Activated T-helper 1 cell treated with anti-CD3 and anti-CD28 coated beads, Interleukin-12 subunit alpha, Interleukin-12 subunit beta, Interleukin-2, Interleukin-4 antibody, amounts not matched to agents 30 ng/mL and 10 ng/mL and 1 ng/mL, durations not matched to agents 14 hours and 24 hours and 36 hours (primary cell): ENCODE data around the gene ADCY3. TPM values are rescaled to one million over a fixed set of nuclear protein-coding genes. Genes with fewer than 3 reads are reported as not detected.
A peak's percentile ranks its signal among the peaks of the same experiment; 100 is the strongest.

Experiments used
- DNase-seq: peaks from one replicate; pipeline ENCODE4 v3.0.0; 2021; ENCODE audit warnings: low spot score
- H3K27ac Mint-ChIP-seq: one replicate; pipeline ENCODE4 v1.8.0; 2021; ENCODE audit warnings: mild to moderate bottlenecking, mixed read lengths
- H3K27me3 Mint-ChIP-seq: one replicate; pipeline ENCODE4 v1.8.0; 2022; ENCODE audit warnings: mild to moderate bottlenecking, moderate library complexity, mixed read lengths; ENCODE audit not compliant: insufficient read depth
- H3K36me3 Mint-ChIP-seq: one replicate; pipeline ENCODE4 v1.8.0; 2021; ENCODE audit warnings: low read depth, mixed read lengths
- H3K4me1 Mint-ChIP-seq: one replicate; pipeline ENCODE4 v1.8.0; 2021; ENCODE audit warnings: low read depth, mixed read lengths
- H3K4me3 Mint-ChIP-seq: one replicate; pipeline ENCODE4 v1.8.0; 2021; ENCODE audit warnings: mild to moderate bottlenecking, moderate library complexity, mixed read lengths
- H3K9me3 Mint-ChIP-seq: one replicate; pipeline ENCODE4 v1.8.0; 2021; ENCODE audit warnings: mixed read lengths
- intact Hi-C: fragments of 100-400 bp; cut with micrococcal nuclease; formaldehyde crosslinking; loops from one replicate; pipeline ENCODE4 v1.15.1; 2024
- total RNA-seq: library from RNA; stranded (reverse); gene quantifications from 2 replicates; pipeline ENCODE4 v1.2.3, GENCODE V29; 2022

Gene ADCY3
- total RNA-seq, 1 donor from 2014 or later, result 108 TPM

DNA sequence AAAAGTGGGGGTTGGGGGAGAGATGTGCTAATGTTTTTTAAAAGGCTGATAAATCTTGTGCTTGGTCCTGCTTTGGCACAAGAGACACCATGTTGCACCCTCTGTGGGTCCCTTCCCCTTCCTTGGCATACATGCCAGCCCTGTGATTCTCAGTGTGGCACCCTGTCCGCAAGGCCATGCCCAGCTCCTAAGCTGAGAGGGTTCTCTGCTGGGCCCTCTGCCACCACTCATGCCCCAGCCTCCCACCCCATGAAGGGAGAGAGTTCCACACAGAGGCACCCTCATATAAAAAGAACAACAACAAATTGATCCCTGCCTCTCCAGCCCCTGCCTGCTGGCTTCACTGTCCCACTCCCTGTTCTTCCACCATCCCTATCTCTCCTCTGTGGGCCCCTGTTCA, 2.5 kb upstream of the ADCY3 start:
- peaks cover 29% of the 10 kb centered on the region for H3K4me1 Mint-ChIP-seq
- no peaks in the 10 kb centered on the region for H3K9me3 Mint-ChIP-seq
- DNase-seq, result no peak
- no peak overlapping the region for H3K27ac Mint-ChIP-seq
- peaks cover 5% of the 10 kb centered on the region for H3K27me3 Mint-ChIP-seq
- intact Hi-C loops, result no loop called here
- H3K4me3 Mint-ChIP-seq, result no peak overlapping the region
- H3K36me3 Mint-ChIP-seq, result peaks cover 7% of the 10 kb centered on the region

DNA sequence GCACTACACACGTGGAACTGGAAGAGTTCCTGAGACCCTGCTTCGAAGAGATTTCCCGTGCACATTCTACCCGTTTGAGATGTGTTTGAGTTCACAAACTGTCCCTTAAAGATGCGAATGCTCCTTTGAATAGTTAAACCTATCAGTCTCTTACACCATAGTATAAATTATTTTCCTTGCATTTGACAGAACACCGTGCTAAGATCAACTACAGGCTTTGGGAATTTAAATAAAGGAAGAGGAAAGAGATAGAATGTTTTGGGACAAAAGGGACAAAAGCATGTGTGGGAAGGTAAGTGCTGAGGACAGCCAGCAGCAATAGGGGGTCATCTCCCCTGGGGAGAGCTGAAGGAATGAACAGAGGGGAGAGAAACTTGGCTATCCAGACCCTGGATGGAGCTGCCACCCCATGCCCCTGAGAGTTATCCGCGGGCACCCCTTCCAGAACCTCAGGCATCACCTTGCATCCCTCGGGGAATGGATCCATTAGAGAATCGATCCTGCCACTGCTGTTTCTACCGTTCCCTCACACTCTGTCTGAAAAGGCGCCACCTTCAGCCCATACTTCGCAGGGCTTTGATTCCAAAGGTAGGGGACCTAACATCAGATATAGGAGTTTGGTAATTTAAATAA, 888 bp upstream of the ADCY3 start:
- Mint-ChIP-seq H3K4me3 (peak overlapping the region; percentile 85), H3K27ac (peak overlapping the region; percentile 71), H3K36me3 (peaks cover 10% of the 10 kb centered on the region), H3K27me3 (peaks cover 2% of the 10 kb centered on the region), H3K4me1 (peaks cover 32% of the 10 kb centered on the region), H3K9me3 (no peaks in the 10 kb centered on the region)
- DNase-seq, result no peak
- intact Hi-C loops, result loop anchor here (1.0 to 2.0 kb wide), 4 partner anchors 121 to 874 kb away; partner anchors contain the start of genes CENPO, EFR3B, PTRHD1 and WDCP

- no peak for DNase-seq
- peaks cover 2% of the 10 kb centered on the region for H3K27me3 Mint-ChIP-seq
- peaks cover 32% of the 10 kb centered on the region for H3K4me1 Mint-ChIP-seq
- peak overlapping the region; percentile 90 for H3K27ac Mint-ChIP-seq
- intact Hi-C loops, result loop anchor here (1.0 to 2.0 kb wide), 7 partner anchors 53 to 872 kb away; partner anchors contain the start of genes CENPO, EFR3B, PTRHD1 and WDCP
- H3K36me3 Mint-ChIP-seq, result peaks cover 13% of the 10 kb centered on the region
- peak overlapping the region; percentile 93 for H3K4me3 Mint-ChIP-seq
- no peaks in the 10 kb centered on the region for H3K9me3 Mint-ChIP-seq
Measured at GRCh38 chr2:24919506-24920097, 435 bp downstream of the ADCY3 start.

DNA sequence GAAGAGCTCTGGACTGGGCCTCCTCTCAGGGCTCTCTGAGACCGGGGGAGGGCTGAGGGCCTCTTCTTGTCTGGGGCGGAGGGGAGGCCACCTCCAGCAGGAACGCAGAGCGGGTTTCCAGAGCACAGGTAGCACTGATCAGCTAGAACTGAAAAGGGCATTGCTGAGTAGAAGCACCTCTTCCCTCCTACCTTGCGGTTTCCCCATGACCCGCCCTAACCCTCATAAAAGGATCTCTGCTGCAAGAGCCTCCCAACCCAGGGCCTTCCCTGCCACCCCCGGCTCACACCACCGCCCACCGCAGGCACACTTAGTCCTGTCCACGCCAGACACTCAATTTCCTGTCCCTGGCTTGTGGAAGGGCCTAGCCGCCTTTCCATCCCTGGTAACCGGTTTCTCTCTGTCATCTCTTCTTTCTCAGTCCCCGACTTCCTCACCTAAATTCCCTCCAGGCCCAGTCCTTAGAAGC, 966 bp downstream of the ADCY3 start:
- no peaks in the 10 kb centered on the region for H3K9me3 Mint-ChIP-seq

DNA sequence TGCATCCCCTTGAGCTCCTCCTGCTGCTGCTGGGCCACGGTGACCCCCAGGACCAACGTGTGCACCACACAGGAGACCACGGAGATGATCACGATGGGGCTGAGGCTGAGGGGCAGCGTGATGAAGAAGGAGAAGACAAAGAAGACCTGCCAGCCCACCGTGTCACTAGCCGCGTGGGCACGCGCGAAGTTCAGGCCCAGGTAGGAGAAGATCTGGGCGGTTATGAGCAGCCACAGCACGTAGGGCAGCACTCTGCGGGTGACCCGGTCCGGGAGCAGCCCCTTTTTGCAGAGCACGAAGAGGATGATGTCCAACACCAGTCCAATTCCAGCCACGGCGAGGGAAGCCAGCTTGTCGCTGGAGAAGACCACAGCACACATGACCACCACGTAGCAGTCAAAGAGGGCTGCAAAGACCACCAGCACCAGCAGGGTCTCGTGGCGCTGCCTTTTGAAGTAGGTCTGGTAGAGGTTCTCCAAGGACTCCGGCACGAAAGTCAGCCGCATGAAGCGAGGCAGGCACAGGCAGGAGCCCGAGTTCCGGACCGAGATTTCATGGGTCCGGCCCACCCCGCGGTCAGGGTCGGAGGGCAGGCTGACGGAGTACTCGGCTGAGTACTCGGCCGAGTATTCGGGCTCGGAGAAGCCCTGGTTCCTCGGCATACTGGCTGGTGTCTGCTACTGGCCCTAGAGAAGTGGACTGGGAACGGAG, 1.6 kb downstream of the ADCY3 start:
- intact Hi-C loops, result loop anchor here (1.0 kb wide), 3 partner anchors 54 to 428 kb away; no protein-coding TSS in a partner anchor
- H3K4me3 Mint-ChIP-seq, result peak overlapping the region; percentile 93
- H3K36me3 Mint-ChIP-seq, result peaks cover 13% of the 10 kb centered on the region
- peak overlapping the region; percentile 90 for H3K27ac Mint-ChIP-seq
- H3K9me3 Mint-ChIP-seq, result no peaks in the 10 kb centered on the region
- peaks cover 32% of the 10 kb centered on the region for H3K4me1 Mint-ChIP-seq
- no peak for DNase-seq
- peaks cover 2% of the 10 kb centered on the region for H3K27me3 Mint-ChIP-seq

More for the DNA sequence above, 966 bp downstream of the ADCY3 start:
- H3K4me1 Mint-ChIP-seq, result peaks cover 32% of the 10 kb centered on the region
- intact Hi-C loops, result loop anchor here (1.0 kb wide), 3 partner anchors 53 to 429 kb away; no protein-coding TSS in a partner anchor
- H3K36me3 Mint-ChIP-seq, result peaks cover 13% of the 10 kb centered on the region
- peak; percentile 52 for DNase-seq
- peak overlapping the region; percentile 90 for H3K27ac Mint-ChIP-seq
- H3K4me3 Mint-ChIP-seq, result peak overlapping the region; percentile 93
- H3K27me3 Mint-ChIP-seq, result peaks cover 2% of the 10 kb centered on the region

DNA sequence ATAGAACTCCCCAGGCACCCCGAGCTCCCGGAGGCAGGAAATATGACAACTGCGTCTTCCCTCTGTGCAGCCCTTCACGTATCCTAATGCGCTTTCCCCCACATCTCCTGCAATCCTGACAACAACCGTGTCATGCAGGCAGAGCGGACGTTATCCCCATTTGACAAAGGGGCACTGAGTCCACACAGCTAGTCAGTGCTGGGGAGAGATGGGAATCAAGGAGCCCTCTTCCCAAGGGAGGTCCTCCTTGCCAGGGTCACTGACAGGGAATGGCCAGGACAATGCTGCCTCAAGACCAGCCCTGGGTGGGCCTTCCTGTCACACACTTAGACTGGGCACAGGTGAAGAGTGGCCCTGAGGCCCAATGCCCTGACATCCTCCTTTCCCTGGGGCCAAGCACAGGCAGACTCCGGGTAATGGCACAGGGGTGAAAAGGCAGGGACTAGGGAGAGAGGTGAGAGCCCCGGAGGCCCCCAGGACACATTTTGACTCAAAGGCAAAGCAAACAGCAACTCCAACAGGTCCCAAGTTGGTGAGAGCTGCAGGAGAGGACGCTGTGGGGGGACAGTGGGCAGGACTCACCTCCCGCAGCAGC, 2.2 kb downstream of the ADCY3 start:
- H3K27ac Mint-ChIP-seq, result peak overlapping the region; percentile 67
- intact Hi-C loops, result no loop called here
- H3K27me3 Mint-ChIP-seq, result peaks cover 2% of the 10 kb centered on the region
- H3K4me3 Mint-ChIP-seq, result peak overlapping the region; percentile 93
- H3K4me1 Mint-ChIP-seq, result peaks cover 32% of the 10 kb centered on the region
- peaks cover 13% of the 10 kb centered on the region for H3K36me3 Mint-ChIP-seq
- no peaks in the 10 kb centered on the region for H3K9me3 Mint-ChIP-seq
- DNase-seq, result no peak

DNA sequence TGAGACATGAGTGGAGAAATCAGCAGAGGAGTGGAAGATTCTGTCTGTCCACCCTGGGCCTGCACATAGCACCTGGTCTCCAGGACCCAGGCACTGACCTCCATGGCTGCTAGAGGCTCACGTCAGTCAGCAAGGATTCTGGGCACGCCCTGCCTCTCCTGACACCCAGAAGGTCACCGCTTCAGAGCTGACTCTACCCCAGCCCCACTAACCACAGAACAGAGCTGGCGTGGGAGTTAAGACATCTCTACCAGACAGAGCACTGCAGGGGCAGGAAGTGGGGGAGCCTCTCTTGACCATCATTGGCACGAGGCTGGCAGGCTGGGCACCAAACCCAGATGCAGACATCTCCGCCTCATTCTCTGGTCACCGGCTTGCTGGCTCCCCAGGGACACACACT, 3.0 kb downstream of the ADCY3 start:
- peaks cover 32% of the 10 kb centered on the region for H3K4me1 Mint-ChIP-seq
- no peaks in the 10 kb centered on the region for H3K9me3 Mint-ChIP-seq
- H3K27me3 Mint-ChIP-seq, result no peaks in the 10 kb centered on the region
- no peak overlapping the region for H3K4me3 Mint-ChIP-seq
- DNase-seq, result no peak
- intact Hi-C loops, result no loop called here
- H3K27ac Mint-ChIP-seq, result no peak overlapping the region
- H3K36me3 Mint-ChIP-seq, result peaks cover 16% of the 10 kb centered on the region

GRCh38 chr2:24915796-24916195, 4.2 kb downstream of the ADCY3 start:
- Mint-ChIP-seq H3K4me1 (peaks cover 28% of the 10 kb centered on the region), H3K4me3 (no peak overlapping the region), H3K36me3 (peaks cover 20% of the 10 kb centered on the region), H3K27ac (no peak overlapping the region), H3K27me3 (no peaks in the 10 kb centered on the region), H3K9me3 (no peaks in the 10 kb centered on the region)
- no peak for DNase-seq
- intact Hi-C loops, result no loop called here

GRCh38 chr2:24915175-24915574, 4.9 kb downstream of the ADCY3 start:
- no peaks in the 10 kb centered on the region for H3K27me3 Mint-ChIP-seq
- no peaks in the 10 kb centered on the region for H3K9me3 Mint-ChIP-seq
- H3K4me3 Mint-ChIP-seq, result no peak overlapping the region
- intact Hi-C loops, result no loop called here
- DNase-seq, result no peak
- H3K4me1 Mint-ChIP-seq, result peaks cover 25% of the 10 kb centered on the region
- H3K36me3 Mint-ChIP-seq, result peaks cover 24% of the 10 kb centered on the region
- H3K27ac Mint-ChIP-seq, result no peak overlapping the region

DNA sequence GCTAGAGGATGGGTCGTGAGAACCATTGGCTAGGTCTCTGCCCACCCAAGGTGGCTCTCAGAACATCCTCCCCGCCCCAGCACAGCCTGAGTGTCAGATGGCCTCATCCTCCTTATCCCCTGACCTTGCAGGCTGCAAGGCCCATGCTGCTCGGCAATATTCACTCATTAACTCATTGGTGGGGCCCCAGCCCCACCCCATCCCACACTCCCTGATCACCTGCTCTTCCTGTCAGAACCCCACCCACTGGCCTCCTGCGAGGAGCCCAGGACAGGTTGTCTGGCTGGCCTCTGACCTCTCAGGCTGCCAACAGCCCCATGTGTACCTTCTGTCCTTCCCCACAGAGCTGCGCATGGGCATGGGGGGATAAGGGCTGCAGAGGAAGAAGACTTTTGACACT, 5.3 kb downstream of the ADCY3 start:
- no peaks in the 10 kb centered on the region for H3K9me3 Mint-ChIP-seq
- peaks cover 24% of the 10 kb centered on the region for H3K36me3 Mint-ChIP-seq
- H3K27me3 Mint-ChIP-seq, result no peaks in the 10 kb centered on the region
- no peak overlapping the region for H3K4me3 Mint-ChIP-seq
- H3K4me1 Mint-ChIP-seq, result peaks cover 25% of the 10 kb centered on the region
- H3K27ac Mint-ChIP-seq, result no peak overlapping the region
- no peak for DNase-seq
- intact Hi-C loops, result no loop called here

DNA sequence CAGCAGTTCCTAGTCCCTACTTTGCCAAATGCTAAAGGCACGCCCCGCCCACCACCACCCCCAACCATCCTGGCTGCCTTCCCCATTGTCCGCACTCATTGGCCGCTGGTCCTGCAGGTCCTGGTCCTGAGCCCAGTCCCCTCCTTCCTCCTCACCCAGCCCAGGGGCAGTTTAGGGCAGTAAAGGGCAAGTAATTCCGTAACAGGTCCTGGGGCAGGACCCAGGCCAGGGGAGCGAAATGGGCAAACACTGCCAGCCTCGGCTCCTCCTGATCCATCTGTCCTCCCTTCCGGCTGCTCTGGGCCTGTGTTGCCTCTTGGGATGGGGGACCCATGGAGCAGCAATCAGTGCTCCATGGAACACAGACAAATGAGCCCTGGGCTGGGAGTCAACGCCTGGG, 6.1 kb downstream of the ADCY3 start:
- intact Hi-C loops, result no loop called here
- Mint-ChIP-seq H3K36me3 (peaks cover 24% of the 10 kb centered on the region), H3K4me3 (no peak overlapping the region), H3K4me1 (peaks cover 20% of the 10 kb centered on the region), H3K9me3 (no peaks in the 10 kb centered on the region), H3K27me3 (no peaks in the 10 kb centered on the region), H3K27ac (no peak overlapping the region)
- no peak for DNase-seq

GRCh38 chr2:24912986-24913385, 7.1 kb downstream of the ADCY3 start:
- intact Hi-C loops, result no loop called here
- Mint-ChIP-seq H3K9me3 (no peaks in the 10 kb centered on the region), H3K27me3 (no peaks in the 10 kb centered on the region), H3K27ac (no peak overlapping the region), H3K4me1 (peaks cover 13% of the 10 kb centered on the region), H3K36me3 (peaks cover 21% of the 10 kb centered on the region), H3K4me3 (no peak overlapping the region)
- DNase-seq, result no peak
